Measurements from ENCODE around the gene BBX. TPM values are rescaled to one million over a fixed set of nuclear protein-coding genes. Genes with fewer than 3 reads are reported as not detected.

Gene BBX
- total RNA-seq, 2 donors from 2014 or later, result 57.4 to 74.5 TPM

GRCh38 chr3:107729686-107730085 lies 206.9 kb downstream of the BBX start:
- H3K4me1 ChIP-seq (ENCODE audit: control insufficient read depth in 1 of 2, low read depth in 2 of 2), result no peaks in the 10 kb centered on the region

GRCh38 chr3:107734317-107734716 lies 211.6 kb downstream of the BBX start:
- DNase-seq (ENCODE audit: low spot score) (no peak), ATAC-seq (ENCODE audit: insufficient number of reproducible peaks, low FRiP score, low read depth) (no peak)
- Histone ChIP-seq H3K27ac (no peak overlapping the region), H3K9me3 (no peaks in the 10 kb centered on the region), H3K27me3 (replicated peaks; ENCODE audit: insufficient read depth) (no peaks in the 10 kb centered on the region), H3K36me3 (peaks cover 3% of the 10 kb centered on the region), H3K4me1 (ENCODE audit: control insufficient read depth in 1 of 2, low read depth in 2 of 2) (no peaks in the 10 kb centered on the region), H3K4me3 (no peak overlapping the region)
- TF ChIP-seq CTCF (IDR thresholded peaks at IDR 0.05), result no peak

More at GRCh38 chr3:107729686-107730085, 206.9 kb downstream of the BBX start:
- ATAC-seq (ENCODE audit: insufficient number of reproducible peaks, low FRiP score, low read depth) (no peak), DNase-seq (ENCODE audit: low spot score) (no peak)
- no peak overlapping the region for H3K4me3 ChIP-seq
- H3K27me3 ChIP-seq (replicated peaks; ENCODE audit: insufficient read depth), result no peaks in the 10 kb centered on the region
- H3K9me3 ChIP-seq, result no peaks in the 10 kb centered on the region
- H3K27ac ChIP-seq, result no peak overlapping the region
- peaks cover 10% of the 10 kb centered on the region for H3K36me3 ChIP-seq
- no peak for TF ChIP-seq CTCF (IDR thresholded peaks at IDR 0.05)

GRCh38 chr3:107737914-107738313 lies 215.2 kb downstream of the BBX start:
- Histone ChIP-seq H3K27me3 (replicated peaks; ENCODE audit: insufficient read depth) (no peaks in the 10 kb centered on the region), H3K9me3 (no peaks in the 10 kb centered on the region), H3K36me3 (no peaks in the 10 kb centered on the region), H3K4me3 (no peak overlapping the region), H3K4me1 (ENCODE audit: control insufficient read depth in 1 of 2, low read depth in 2 of 2) (no peaks in the 10 kb centered on the region), H3K27ac (no peak overlapping the region)
- no peak for ATAC-seq (ENCODE audit: insufficient number of reproducible peaks, low FRiP score, low read depth)
- no peak for TF ChIP-seq CTCF (IDR thresholded peaks at IDR 0.05)
- no peak for DNase-seq (ENCODE audit: low spot score)

DNA sequence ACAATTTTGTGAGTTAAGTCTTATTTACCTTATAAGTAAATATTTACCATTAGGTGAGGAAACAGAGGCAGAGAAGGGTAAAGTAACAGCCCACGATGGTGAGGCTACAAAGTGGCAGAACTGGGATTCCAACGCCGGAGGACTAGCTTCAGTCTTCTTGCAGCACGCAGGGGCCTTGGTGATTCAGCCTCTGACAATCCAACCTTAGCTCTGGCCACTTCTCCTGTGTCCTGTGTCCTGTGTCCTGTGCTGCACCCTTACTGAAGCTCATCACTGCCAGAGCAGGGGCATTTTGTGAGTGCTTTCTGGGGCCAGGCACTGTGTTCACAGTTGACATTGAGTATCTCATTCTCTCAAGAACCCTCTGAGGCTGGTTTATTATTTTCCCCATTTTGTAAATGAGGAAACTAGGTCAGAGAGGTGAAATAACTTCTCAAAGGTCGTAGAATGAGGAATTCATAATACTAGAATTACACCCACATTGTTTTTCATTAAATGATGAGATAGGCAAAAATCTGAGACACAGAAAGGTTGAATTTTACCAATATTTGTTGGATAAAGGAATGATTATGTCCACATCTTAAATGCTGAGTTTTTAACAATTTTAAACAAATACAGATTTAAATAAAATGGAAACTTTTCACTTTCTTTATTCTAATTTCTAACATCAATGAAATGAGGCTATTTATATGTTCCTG lies 215.9 kb downstream of the BBX start:
- H3K4me3 ChIP-seq, result no peak overlapping the region
- H3K4me1 ChIP-seq (ENCODE audit: control insufficient read depth in 1 of 2, low read depth in 2 of 2), result no peaks in the 10 kb centered on the region
- TF ChIP-seq CTCF (IDR thresholded peaks at IDR 0.05), result no peak
- no peak overlapping the region for H3K27ac ChIP-seq
- no peaks in the 10 kb centered on the region for H3K9me3 ChIP-seq
- H3K36me3 ChIP-seq, result no peaks in the 10 kb centered on the region
- ATAC-seq (ENCODE audit: insufficient number of reproducible peaks, low FRiP score, low read depth) (no peak), DNase-seq (ENCODE audit: low spot score) (no peak)
- no peaks in the 10 kb centered on the region for H3K27me3 ChIP-seq (replicated peaks; ENCODE audit: insufficient read depth)

DNA sequence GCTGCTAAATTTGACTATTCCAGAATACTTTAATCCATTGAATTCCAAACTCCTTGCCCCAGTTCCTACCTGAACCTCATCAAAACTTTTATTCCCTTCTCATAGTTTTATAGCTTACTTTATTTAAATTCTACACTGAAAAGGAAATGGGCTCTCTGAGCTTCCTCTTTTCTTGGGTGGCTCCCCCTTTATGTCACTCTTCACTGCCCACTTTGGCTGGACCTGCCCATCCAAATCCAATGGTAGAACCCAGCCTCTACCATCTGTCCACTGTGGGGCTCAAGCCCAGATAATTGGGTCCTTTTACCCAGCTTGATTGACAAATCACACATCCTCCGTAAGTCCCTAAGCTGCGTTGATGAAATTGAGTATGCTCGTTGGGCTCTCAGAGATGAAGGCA lies 216.5 kb downstream of the BBX start:
- no peak for DNase-seq (ENCODE audit: low spot score)
- no peaks in the 10 kb centered on the region for H3K36me3 ChIP-seq
- no peaks in the 10 kb centered on the region for H3K4me1 ChIP-seq (ENCODE audit: control insufficient read depth in 1 of 2, low read depth in 2 of 2)
- no peak overlapping the region for H3K4me3 ChIP-seq
- H3K27ac ChIP-seq, result no peak overlapping the region
- no peak for ATAC-seq (ENCODE audit: insufficient number of reproducible peaks, low FRiP score, low read depth)
- no peaks in the 10 kb centered on the region for H3K27me3 ChIP-seq (replicated peaks; ENCODE audit: insufficient read depth)
- TF ChIP-seq CTCF (IDR thresholded peaks at IDR 0.05), result no peak
- no peaks in the 10 kb centered on the region for H3K9me3 ChIP-seq

Measured in thoracic aorta (tissue), 2 donors.